NCI-H128 (cell line): Measurements from ENCODE around the gene OCLN.
"Not testable (repeated sequence)": the region's sequence is repeated elsewhere in the genome, so short reads cannot be mapped to it uniquely, and the experiment has no call there.

Experiments
- DNase-seq: peaks from one replicate; lab custom pipeline; 2025; ENCODE audit not compliant: unreplicated experiment; lab: John Stamatoyannopoulos, UW

OCLN gene

DNA sequence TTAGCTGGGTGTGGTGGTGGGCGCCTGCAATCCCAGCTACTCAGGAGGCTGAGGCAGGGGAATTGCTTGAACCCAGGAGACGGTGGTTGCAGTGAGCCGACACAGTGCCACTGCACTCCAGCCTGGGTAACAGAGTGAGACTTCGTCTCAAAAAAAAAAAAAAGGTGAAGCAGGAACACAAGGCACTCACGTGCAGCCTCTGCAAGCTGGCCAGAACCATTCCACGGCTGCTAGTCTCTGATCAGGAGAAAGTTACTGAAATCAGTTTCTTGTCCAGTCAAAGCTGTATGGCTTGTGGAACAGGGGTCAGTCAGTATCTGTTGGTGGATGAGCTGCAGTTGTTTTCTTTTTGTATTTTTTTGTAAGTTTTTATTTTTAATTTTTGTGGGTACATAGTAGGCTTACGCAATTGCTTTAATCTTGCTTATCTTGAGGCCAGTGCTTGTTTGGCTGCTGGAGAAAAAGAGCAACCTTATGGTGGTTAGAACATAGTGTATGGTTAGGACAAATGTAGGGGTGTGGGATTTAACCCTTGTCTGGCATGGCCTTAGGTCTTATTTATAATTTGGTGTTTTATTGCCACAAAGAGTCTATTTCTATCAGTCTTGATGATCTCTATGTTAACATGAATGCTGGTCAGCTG lies 34.7 kb downstream of the OCLN start:
- DNase-seq = no peak

DNA sequence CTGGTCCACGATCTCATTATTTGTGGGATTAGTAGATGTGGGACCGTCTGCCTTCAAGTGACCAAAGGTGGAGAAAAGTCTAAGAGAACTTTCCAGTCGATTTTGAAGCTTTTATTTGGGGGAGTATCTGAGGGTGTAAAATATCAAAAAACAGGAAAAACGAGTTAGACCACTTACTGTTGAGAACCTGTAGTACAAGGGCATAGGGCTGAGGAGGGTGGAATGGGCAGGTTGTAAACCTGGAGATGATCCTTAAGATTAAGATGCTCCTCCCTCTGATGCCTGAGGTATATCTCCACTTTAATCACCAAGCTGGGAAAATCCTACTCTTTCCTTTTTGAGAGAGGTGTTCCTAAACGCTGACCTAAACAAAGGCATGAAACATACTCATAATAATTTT lies 35.4 kb downstream of the OCLN start:
- DNase-seq = no peak

DNA sequence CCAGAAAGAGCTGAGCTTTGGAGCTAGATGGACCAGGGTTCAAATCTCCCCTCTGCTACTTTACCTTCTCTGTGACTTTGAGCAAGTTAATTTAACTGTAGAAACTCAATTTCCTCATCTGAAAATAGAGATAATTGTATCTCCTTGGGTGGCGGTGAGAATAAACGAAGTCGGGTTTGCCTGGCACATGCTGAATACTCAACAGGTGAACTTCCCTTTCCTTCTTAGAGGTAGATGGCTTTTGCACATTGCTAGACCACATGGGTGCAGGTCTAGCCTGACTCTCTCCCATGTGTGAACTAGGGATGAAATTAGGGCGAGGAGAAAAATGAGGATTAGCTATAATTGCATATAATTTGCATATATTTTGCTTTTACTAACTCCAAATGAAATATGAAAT lies 36.0 kb downstream of the OCLN start:
- DNase-seq = no peak

DNA sequence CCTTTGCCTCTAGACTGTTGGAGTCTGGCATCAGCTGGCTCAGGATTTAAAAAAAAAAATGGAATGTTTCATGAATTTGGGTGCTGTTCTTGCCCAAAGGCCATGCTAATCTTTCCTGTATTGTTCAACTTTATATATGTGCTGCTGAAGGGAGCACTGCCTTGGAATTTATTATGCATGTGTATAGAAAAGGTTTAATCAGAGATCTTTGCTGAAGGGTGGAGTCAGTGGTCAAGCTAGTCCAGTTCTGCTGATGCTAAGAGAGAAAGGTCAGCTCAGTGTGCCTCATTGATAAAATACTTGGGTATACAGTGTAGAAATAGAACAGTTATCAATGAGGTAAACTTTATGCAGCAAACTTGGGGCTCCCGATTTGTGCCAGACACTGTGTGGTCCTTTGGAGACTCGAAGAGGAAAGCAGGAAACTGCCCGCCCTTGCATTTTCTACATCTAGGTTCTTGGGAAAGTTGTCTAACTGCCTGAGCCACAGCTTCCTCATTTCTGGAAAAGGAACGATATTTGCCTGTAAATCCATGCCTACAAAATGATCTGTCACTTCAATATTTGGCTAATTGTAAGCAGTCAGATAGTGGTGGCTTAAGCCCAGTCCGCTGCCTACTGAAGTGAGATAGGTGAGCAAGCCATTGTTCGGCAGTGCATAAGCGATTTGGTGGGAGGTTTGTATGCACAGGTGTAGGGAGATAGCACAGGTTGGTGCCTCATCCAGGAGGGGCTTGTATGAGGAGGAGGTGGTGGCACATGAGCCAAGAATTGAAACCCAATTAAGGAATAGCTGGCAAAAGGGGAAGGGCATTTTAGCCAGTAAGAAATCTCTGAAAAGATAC lies 38.2 kb downstream of the OCLN start:
- no peak for DNase-seq

DNA sequence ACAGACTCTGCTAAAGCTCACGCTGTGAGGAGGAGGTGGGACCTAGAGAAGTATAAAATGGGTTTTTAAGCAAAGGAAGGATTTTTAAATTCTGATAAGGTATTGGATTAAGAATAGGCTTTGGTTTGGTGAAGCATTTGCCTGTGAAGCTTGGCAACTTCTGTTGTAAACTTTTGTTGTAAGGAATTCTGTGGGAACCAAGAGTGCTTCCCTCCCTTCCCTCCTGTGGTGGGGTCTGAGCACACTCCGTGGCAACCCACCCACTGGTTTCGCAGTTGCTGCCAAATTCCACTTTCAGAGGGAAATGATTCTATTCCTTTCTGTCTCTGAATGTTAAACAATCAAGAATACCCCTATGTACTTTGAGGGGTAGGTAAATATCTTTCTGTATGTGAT lies 38.8 kb downstream of the OCLN start:
- DNase-seq = no peak

DNA sequence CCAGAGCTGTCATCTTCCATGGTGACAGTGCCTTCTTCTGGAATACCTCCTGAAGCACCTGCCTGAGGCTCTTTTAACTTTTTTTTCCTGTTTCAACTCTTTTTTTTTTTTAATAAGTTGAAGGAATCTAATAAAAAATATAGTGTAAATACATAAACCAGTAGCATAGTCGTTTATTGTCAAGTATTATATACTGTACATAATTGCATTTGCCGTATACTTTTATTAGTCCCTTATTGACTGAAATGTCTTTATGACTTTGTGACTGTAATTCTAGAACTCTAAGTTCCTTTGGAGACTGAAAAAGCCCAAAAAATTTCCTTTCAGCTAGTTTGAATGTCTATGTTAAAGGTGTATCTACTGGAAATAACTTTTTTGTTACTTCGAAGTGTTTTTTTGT lies 45.3 kb downstream of the OCLN start:
- not testable (repeated sequence) for DNase-seq

DNA sequence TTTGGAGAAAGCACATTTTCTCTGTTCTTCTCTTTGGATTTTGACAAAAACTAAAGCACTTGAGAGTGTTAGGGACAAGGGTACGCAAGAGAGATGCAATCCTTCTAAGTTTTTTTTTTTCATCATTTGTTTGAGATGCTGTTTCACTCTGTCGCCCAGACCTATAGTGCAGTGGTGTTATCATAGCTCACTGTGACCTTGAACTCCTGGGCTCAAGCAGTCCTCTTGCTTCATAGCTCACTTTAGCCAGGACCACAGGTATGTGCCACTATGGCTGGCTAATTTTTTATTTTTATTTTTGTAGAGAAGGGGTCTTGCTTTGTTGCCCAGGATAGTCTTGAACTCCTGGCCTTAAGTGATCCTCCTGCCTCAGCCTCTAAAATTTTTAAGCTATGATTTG lies 46.1 kb downstream of the OCLN start:
- not testable (repeated sequence) for DNase-seq

DNA sequence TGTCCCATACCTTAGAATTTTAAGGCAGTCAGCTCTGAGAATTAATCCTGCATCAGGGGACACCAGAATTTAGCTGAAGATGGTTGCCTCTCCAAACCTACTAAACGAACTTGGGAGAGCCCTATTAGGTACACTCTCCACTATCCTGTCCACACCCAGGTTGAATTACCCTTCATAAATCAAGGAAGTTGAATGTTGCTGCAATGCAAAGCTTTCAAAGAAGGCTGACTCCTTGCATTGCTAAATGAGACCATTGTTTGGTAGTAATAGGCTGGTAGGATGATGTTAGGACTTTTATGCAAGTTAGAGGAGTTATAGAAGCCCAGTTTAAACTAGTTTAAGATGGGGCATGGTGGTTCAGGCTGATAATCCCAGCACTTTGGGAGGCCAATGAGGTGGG lies 48.8 kb downstream of the OCLN start:
- not testable (repeated sequence) for DNase-seq

DNA sequence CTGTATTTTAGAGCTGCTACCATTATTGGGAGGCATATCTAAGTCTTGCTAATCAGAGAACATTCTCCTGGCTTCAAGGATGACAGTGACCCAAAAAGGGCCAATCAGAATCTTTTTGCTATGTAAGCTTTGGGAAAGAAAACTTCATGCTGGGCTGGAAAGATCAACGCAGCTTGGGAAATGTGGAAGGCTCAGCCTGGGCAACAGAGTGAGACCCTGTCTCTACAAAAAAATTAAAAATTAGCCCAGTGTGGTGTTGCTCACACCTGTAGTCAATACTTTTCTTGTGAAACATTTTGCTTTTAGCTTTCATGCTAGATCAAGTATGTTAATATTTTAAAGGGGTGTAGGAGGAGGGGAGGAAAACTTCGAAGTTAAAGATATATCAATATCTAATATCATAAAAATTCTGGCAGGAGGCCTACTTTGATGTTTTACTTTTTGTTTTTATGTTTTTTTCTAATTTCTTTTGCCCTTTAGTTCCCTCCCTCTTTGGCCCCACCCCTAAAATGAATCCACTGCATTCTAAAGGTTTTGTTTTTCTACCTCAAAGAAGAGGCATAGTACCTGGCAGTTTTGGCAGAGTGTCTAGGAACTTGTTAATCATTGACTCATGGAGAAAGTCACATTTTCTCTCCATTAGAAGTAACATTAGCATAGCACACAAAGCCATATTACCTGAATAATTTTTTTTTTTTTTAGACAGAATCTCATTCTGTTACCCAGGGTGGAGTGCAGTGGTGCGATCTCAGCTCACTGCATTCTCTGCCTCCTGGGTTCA lies 50.4 kb downstream of the OCLN start:
- not testable (repeated sequence) for DNase-seq

DNA sequence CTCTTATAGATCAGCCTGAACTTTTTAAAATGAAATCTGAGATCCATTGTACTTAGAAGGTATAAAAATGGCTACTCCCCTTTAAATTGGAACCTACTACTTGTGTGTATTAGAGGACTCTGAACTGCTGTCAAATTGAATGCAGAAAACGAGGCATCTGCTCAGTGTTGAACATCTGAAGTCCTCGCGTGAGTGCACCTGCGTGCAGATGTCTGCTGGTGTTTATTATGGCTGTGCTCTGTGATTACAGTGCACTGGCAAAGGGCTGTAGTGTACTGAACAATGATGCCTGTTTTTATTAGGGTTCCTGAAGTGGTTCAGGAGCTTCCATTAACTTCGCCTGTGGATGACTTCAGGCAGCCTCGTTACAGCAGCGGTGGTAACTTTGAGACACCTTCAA lies 52.0 kb downstream of the OCLN start:
- not testable (repeated sequence) for DNase-seq

DNA sequence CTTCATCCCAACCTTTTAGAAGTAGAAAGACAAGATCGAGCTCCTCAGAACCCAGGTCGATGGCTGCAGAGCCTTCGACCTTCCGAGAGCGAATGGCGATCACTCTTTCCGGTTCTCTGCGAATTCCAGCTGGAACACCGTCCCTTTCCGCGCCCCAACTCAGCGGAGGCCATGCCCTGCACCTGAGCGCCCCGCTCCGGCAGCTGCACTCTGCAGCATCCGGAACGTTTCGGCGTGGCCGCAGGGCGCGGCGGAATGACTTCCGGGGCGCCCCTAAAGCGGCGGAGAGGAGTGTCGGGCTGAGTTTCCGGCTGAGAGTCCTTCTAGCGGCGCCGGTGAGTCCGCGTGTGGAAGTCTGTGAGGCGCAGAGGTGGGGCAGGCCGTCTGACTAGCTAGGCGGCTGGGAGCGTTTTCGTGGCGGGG lies 67.3 kb downstream of the OCLN start, which contains the start of gene GTF2H2C:
Gene GTF2H2C, plus strand, starts transcription at position 284 of the 423 bp plus-strand sequence. CDS start 4,942 bp downstream, outside the sequence.
- DNase-seq = not testable (repeated sequence)

DNA sequence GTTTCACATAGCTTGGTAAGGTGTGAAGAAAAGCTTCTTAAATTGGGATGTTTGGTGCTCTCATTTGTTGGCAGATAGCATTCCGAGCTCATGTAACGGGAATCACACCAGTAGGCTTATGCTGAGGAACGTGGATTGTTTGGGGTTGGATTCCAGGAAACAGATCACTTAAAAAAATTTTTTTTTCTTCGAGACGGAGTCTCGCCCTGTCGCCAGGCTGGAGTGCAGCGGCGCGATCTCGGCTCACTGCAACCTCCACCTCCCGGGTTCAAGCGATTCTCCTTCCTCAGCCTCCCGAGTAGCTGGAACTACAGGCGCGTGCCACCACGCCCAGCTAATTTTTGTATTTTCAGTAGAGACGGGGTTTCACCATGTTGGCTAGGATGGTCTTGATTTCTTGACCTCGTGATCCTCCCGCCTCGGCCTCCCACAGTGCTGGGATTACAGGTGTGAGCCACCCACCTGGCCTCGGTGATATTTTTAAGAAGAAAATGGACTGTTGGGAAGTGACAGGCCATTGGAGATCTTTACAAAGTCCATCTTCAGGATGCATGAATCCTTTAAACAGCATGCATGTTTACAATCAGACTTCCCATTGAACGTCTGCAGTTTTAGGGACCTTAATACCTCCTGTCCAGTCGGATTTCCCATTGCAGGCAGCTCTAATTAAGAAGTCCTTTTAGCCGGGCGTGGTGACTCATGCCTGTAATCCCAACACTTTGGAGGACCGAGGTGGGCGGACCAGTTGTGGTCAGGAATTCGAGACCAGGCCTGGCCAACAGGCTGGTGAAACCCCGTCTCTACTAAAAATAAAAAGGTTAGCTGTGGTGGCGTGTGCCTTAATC lies 68.2 kb downstream of the OCLN start:
- not testable (repeated sequence) for DNase-seq

DNA sequence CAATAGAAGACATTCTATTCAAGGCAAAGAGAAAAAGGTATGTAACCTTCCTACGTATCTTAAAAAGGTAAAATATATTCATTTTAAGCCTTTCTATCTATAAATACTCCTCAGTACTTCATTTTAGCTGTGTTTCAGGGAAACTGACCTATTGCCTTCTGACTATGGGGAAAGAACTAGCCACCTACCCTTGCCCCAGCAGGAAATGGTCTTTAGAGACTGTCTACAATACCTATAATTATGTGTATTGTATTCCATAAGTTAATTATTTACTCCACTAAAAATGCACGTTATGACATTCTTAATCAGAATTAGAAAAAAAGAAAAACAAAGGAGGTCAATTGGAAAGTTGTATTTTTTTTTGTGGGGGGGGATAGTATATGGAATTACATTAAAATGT lies 73.6 kb downstream of the OCLN start:
- DNase-seq = not testable (repeated sequence)

DNA sequence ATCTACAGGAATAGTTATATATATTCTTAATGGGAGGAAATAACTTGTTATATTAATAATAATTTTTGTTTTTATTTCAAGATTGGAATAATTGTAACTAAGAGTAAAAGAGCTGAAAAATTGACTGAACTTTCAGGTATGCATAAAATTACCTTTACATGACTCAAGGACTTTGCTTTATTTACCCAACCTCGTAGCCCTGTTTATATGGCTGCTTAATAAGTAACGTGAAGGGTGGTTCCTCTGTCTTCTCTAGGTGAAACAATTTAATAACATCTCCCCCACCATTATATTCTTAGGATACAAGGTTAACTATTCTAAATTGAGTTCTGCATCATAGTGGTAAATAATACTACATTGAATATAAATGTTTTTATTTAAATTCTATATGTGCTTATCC lies 75.5 kb downstream of the OCLN start:
- not testable (repeated sequence) for DNase-seq

DNA sequence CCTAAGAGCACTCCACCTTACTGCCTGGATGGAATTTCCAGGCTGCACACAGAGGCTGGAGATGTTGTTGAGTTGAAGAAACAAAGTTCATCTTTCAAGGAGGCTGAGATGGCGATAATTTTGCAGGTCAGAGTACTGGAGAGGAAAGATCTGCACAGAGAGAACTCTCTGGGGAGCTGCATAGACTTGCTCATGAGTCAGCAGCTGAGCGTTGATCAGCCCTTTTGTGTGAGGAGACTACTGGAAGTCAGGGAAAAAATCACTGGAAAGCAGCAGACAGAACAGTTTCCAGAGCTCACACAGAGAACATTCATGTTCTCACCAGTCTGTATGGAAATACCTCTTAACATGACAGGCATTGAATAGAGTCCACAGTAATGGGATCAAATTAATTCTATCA lies 90.8 kb downstream of the OCLN start:
- DNase-seq = not testable (repeated sequence)

DNA sequence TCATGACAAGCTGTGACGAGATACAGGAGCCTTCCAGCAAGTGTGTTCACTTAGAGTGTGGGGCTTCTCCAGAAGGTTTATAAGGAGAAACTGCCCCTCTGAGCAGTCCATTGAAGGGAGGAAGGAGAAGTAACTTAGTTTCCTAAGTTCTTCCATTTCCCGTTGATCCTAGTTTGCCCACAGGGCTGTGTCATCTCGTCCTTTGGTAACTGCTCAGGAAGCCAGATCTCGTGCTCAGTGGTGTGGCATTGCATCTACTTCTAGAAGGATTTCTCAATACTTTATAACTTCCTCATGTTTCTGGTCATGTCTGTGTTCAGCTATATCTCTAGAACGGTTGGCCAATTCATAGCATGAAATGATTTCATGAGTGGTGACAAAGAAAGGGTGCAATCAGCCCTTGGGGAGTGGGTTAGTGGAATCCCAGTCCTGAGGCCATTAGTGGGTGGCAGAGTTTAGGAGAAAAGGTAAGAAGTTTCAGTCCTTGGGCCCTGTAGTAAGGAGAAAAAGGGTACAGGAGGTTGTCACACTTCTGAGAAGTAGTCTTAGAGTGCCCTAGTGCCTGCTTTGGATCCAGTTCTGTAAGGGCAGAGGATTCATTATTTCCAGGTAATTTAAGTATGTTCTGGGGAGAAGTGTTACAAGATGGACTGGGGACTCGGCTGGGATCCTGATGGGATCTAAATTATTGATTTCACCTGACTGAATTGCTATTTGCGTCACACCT lies 103.7 kb downstream of the OCLN start:
- DNase-seq = not testable (repeated sequence)

DNA sequence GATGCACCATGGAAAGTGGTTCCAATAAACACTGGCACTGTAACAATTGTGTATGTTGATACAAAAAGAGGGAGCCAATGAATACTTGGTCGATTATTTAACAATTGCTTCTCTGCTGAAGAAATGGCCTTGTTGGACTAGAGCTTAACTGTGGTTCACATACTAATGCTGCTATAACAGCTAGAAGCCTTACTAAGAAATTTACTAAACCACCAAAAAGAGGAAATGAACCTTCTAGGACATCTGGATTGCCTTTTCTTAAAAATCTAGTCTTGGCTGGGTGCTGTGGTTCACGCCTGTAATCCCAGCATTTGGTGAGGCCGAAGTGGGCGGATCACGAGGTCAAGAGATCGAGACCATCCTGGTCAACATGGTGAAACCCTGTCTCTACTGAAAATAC lies 109.4 kb downstream of the OCLN start:
- DNase-seq = not testable (repeated sequence)

DNA sequence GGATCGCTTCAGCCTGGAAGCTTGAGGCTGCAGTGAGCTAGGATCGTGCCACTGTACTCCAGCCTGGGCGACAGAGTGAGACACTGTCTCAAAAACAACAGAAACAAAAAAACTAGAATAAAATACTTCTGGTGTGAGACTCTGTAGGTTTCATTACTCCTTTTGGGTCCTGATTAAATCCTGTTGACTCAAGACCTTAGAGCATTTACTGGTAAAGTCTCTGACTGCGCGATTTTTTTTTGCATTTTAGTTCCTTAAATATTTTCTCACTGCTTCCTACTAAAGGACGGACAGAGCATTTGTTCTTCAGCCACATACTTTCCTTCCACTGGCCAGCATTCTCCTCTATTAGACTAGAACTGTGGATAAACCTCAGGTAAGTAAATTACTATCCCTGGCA lies 114.2 kb downstream of the OCLN start:
- DNase-seq = not testable (repeated sequence)
